Measurements from ENCODE around the gene ETHE1. TPM values are rescaled to one million over a fixed set of nuclear protein-coding genes. Genes with fewer than 3 reads are reported as not detected.
A peak's percentile ranks its signal among the peaks of the same experiment; 100 is the strongest.

The ETHE1 gene
- total RNA-seq, 1 experiment from 2014 or later, result 19.0 TPM

GRCh38 chr19:43570174-43570791 is 43.3 kb upstream of the ETHE1 start:
- CTCF ChIA-PET, result interaction anchor here (0.6 to 2.8 kb wide), 4 partner anchors 15 to 63 kb away, joined by 3 to 16 read pairs (median 14); partner anchors contain the start of genes IRGQ and ZNF576
- Mint-ChIP-seq H3K4me3 (no peak overlapping the region), H3K36me3 (no peaks in the 10 kb centered on the region; the same call in 1 of the 2 replicates), H3K27ac (peak overlapping the region; percentile 74), H3K27me3 (ENCODE audit: low read depth) (no peaks in the 10 kb centered on the region), H3K4me1 (peaks cover 12% of the 10 kb centered on the region), H3K9me3 (no peaks in the 10 kb centered on the region)
- TF ChIP-seq GTF2I (CRISPR knock-in tag; conservative IDR thresholded peaks at IDR 0.05) (peak; percentile 92), ZNF121 (CRISPR knock-in tag; IDR thresholded peaks at IDR 0.05) (peak; percentile 96), CREB1 (CRISPR knock-in tag; IDR thresholded peaks at IDR 0.05) (no peak)
- POLR2A ChIA-PET, result interaction anchor here (1.8 kb wide), 1 partner anchor 25 kb away, joined by 5 read pairs; the partner anchor contains the start of gene IRGQ
- ATAC-seq, result peak; percentile 48
- DNase-seq (ENCODE audit: low spot score), result no peak

- TF ChIP-seq ZNF317 (CRISPR knock-in tag; IDR thresholded peaks at IDR 0.05; ENCODE audit: borderline replicate concordance, low read depth) (no peak), FOXP1 (CRISPR knock-in tag; IDR thresholded peaks at IDR 0.05; ENCODE audit: borderline replicate concordance) (no peak), MXD4 (CRISPR knock-in tag; IDR thresholded peaks at IDR 0.05; ENCODE audit: borderline replicate concordance) (no peak), RORB (CRISPR knock-in tag; IDR thresholded peaks at IDR 0.05) (no peak), FOXJ3 (CRISPR knock-in tag; IDR thresholded peaks at IDR 0.05; ENCODE audit: borderline replicate concordance) (no peak), ZBTB43 (CRISPR knock-in tag; IDR thresholded peaks at IDR 0.05) (no peak), ZNF416 (CRISPR knock-in tag; IDR thresholded peaks at IDR 0.05) (no peak), ZNF138 (CRISPR knock-in tag; conservative IDR thresholded peaks at IDR 0.05) (no peak), ZMAT4 (CRISPR knock-in tag; IDR thresholded peaks at IDR 0.05) (no peak), USF2 (CRISPR knock-in tag; IDR thresholded peaks at IDR 0.05) (no peak), ZNF532 (CRISPR knock-in tag; IDR thresholded peaks at IDR 0.05; ENCODE audit: borderline replicate concordance) (no peak), TEAD1 (CRISPR knock-in tag; IDR thresholded peaks at IDR 0.05) (no peak), SOX15 (CRISPR knock-in tag; IDR thresholded peaks at IDR 0.05) (no peak), ZBTB21 (CRISPR knock-in tag; IDR thresholded peaks at IDR 0.05; ENCODE audit: borderline replicate concordance) (no peak), JAZF1 (CRISPR knock-in tag; IDR thresholded peaks at IDR 0.05) (no peak), GRHL2 (CRISPR knock-in tag; IDR thresholded peaks at IDR 0.05; ENCODE audit: insufficient replicate concordance, severe bottlenecking) (no peak), CREM (CRISPR knock-in tag; IDR thresholded peaks at IDR 0.05) (no peak), PRRX2 (CRISPR knock-in tag; IDR thresholded peaks at IDR 0.05) (no peak)
- no peak for DNase-seq (ENCODE audit: low spot score)
- H3K4me1 Mint-ChIP-seq, result peaks cover 7% of the 10 kb centered on the region
- no peak overlapping the region for H3K4me3 Mint-ChIP-seq
- no peak overlapping the region for H3K27ac Mint-ChIP-seq
- no peaks in the 10 kb centered on the region; the same call in 1 of the 2 replicates for H3K36me3 Mint-ChIP-seq
- CTCF ChIA-PET, result interaction anchor here (2.5 to 2.8 kb wide), 2 partner anchors 26 to 34 kb away, joined by 14 to 16 read pairs; partner anchors contain the start of genes IRGQ and ZNF576
- H3K9me3 Mint-ChIP-seq, result no peaks in the 10 kb centered on the region
- no peaks in the 10 kb centered on the region for H3K27me3 Mint-ChIP-seq (ENCODE audit: low read depth)
- ATAC-seq, result no peak
- POLR2A ChIA-PET, result interaction anchor here (0.7 kb wide), 1 partner anchor 1128 kb away, joined by 3 read pairs; no protein-coding TSS in a partner anchor
Observed at GRCh38 chr19:43569657-43570056, 42.7 kb upstream of the ETHE1 start.

Measured in WTC11 (cell line).